Heart left ventricle (tissue), 16 donors: Measurements from ENCODE around the gene SETBP1. TPM values are rescaled to one million over a fixed set of nuclear protein-coding genes. Genes with fewer than 3 reads are reported as not detected.

Experiments
- ATAC-seq, 4 donors: fragments of 200-7000 bp; cut with Tn5 transposase; one replicate each; pipeline ENCODE4 v1.9.1; 2020 to 2022; ENCODE audit warnings: moderate library complexity in 4 of 4, mild to moderate bottlenecking in 3 of 4, moderate number of reproducible peaks in 1 of 4
- DNase-seq, 5 donors: peaks; one replicate each; pipeline ENCODE4 v3.0.0-alpha.2; 2020
- H3K27ac ChIP-seq, 12 donors: fragments of 200-600 bp; sonication (generic) in 4 of 12; one replicate each; pipeline versions ENCODE4 v1.5.0 to v1.8.0; 2016 to 2022; ENCODE audit warnings: mild to moderate bottlenecking in 2 of 12
- H3K27me3 ChIP-seq, 9 donors: fragments of 200-600 bp; sonication (generic) in 2 of 9; one replicate each; pipeline versions ENCODE4 v1.5.1 to v1.8.0; 2016 to 2022; ENCODE audit warnings: mild to moderate bottlenecking in 3 of 9
- H3K36me3 ChIP-seq, 9 donors: fragments of 200-600 bp; sonication (generic) in 2 of 9; one replicate each; pipeline versions ENCODE4 v1.5.0 to v1.8.0; 2018 to 2022; ENCODE audit warnings: mild to moderate bottlenecking in 2 of 9
- H3K4me1 ChIP-seq, 12 donors: fragments of 200-600 bp; sonication (generic) in 4 of 12; one replicate each; pipeline versions ENCODE4 v1.5.0 to v1.8.0; 2016 to 2022; ENCODE audit warnings: mild to moderate bottlenecking in 3 of 12
- H3K4me3 ChIP-seq, 12 donors: fragments of 200-600 bp; sonication (generic) in 4 of 12; one replicate each; pipeline versions ENCODE4 v1.5.0 to v1.8.0; 2017 to 2022; ENCODE audit warnings: mild to moderate bottlenecking in 9 of 12, moderate library complexity in 4 of 12
- H3K9me3 ChIP-seq, 12 donors: fragments of 200-600 bp; sonication (generic) in 4 of 12; one replicate each; pipeline versions ENCODE4 v1.5.0 to v1.8.0; 2016 to 2022; ENCODE audit warnings: mild to moderate bottlenecking in 1 of 12
- POLR2A ChIP-seq, 2 donors: fragments of 450-650 bp; IDR thresholded peaks; one replicate each; pipeline ENCODE4 v1.6.1; 2017; ENCODE audit warnings: antibody characterized with exemption in 2 of 2, mild to moderate bottlenecking in 2 of 2, moderate library complexity in 2 of 2
- WGBS, 4 donors: extraction: QIAGEN DNeasy Blood & Tissue Kit in 2 of 4; methylation state at CpG; one replicate each; pipeline versions ENCODE4 v1.1.5 to v1.1.7; 2013 to 2018; 5-methylcytosine and 5-hydroxymethylcytosine counted together
- intact Hi-C, 10 donors: fragments of 100-400 bp; cut with DNase I; formaldehyde crosslinking; loops; one replicate each; pipeline versions ENCODE4 v1.11.1 to v1.14.2; 2022
- polyA plus RNA-seq, 2 donors: library from polyadenylated mRNA; stranded (reverse); fragments of 200-250 nt; gene quantifications; one replicate each; pipeline ENCODE4 v1.2.3, GENCODE V29; 2013
- total RNA-seq, 9 donors: library from RNA; depleted of rRNA in 2 of 9; stranded (reverse); fragments of >200 nt in 2 of 9; fragmentation: NEBNext Ultra II Directional in 3 of 9; extraction: Animal tissue kit (Norgen Biotek cat#: 25700) in 3 of 9; gene quantifications; one replicate each; pipeline versions ENCODE4 v1.1.0 to v1.2.4, GENCODE V29; 2016 to 2023
- TF ChIP-seq, protein P1 (sequence below), 12 donors: fragments of 200-600 bp; sonication (generic) in 4 of 12; IDR thresholded peaks; one replicate each; pipeline versions ENCODE4 v1.5.0 to v1.8.0; 2018 to 2022; ENCODE audit warnings: antibody characterized with exemption in 12 of 12, mild to moderate bottlenecking in 5 of 12
- donor health status: ischemic (EF 13 %, LVEDD 7.1; RV severe dilation, severe dysfunction).
- donor health status: healthy with polysubstance abuse.
- donor health status: DM: no; HTN: yes; CAD: no.
- donor health status: DM: no; HTN: no; CAD: no.
- donor health status: ischemic (EF 25% LVEDD 6.9; RV normal size, moderate dysfunction).
- donor health status: ischemic (EF 25% LVEDD 5.7; RV mildly dilated, moderate dysfunction).
- donor health status: healthy.
- donor health status: DM: yes; HTN: yes; CAD: no.
- donor health status: ischemic (EF 35%, LVEDD 5.7; RV mildly dilated, moderate dysfunction).
- donor health status: nonischemic (EF 11% LVEDD 7.7; RV severe dilation, severe dysfunction).
- donor health status: DM: yes; HTN: yes; CAD: no.
- donor health status: PGD.
- donor health status: ischemic (EF 29% LVEDD 5.4; RV normal size, mild dysfunction).
- donor health status: nonischemic (EF 23%, LVEDD 6.1; RV moderate dilation, normal function).

Gene SETBP1
- total and polyA plus RNA-seq, 11 donors: 1.2 to 10.6 (median 5.5) TPM

DNA sequence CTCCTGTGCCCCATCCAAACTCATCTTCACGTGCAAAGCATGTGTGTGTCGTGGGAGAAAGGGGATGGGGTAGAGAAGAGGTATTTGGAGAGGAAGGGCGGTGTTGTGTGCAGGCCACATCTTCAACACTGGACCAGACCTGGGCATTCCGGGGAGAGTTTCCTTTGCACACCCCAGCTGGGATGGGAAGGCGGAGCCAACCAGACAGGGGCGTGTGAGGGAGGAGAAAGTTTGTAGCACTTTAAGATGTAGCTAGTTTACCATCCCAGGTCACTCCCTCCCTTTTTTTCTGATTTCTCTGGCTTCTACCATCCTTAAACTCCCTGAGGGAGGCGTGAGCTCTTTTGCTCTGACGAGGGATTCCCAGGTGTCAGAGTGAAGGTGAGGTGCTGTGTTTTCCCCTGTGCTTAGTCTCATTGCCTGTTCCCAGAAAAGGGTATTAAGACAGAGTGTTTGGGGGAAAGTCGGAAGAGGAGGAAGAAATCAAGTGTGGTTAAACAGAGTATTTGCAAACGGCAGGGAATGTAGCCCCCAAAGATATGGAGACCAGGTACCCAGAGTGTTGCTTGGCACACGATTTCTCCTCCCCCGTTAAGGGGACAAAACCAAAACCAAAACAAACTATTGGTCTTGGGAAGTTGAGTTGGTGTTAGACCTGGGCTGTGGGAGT lies 1.6 kb downstream of the SETBP1 start:
- Histone ChIP-seq H3K4me1 (peaks cover 0 to 45% (median 16%) of the 10 kb centered on the region in 12 donors), H3K27ac (peak overlapping the region in 8 of 12 donors; percentile 26 to 98 (median 70)), H3K4me3 (peak overlapping the region in 8 of 12 donors; percentile 56 to 93 (median 82)), H3K9me3 (no peaks in the 10 kb centered on the region), H3K27me3 (peaks cover 0 to 23% (median 0%) of the 10 kb centered on the region in 9 donors), H3K36me3 (no peaks in the 10 kb centered on the region)
- peak in 2 of 5 donors; percentile 24 to 27 for DNase-seq
- TF ChIP-seq POLR2A (IDR thresholded peaks at IDR 0.05): no peak
- TF ChIP-seq, protein P1, sequence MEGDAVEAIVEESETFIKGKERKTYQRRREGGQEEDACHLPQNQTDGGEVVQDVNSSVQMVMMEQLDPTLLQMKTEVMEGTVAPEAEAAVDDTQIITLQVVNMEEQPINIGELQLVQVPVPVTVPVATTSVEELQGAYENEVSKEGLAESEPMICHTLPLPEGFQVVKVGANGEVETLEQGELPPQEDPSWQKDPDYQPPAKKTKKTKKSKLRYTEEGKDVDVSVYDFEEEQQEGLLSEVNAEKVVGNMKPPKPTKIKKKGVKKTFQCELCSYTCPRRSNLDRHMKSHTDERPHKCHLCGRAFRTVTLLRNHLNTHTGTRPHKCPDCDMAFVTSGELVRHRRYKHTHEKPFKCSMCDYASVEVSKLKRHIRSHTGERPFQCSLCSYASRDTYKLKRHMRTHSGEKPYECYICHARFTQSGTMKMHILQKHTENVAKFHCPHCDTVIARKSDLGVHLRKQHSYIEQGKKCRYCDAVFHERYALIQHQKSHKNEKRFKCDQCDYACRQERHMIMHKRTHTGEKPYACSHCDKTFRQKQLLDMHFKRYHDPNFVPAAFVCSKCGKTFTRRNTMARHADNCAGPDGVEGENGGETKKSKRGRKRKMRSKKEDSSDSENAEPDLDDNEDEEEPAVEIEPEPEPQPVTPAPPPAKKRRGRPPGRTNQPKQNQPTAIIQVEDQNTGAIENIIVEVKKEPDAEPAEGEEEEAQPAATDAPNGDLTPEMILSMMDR (IDR thresholded peaks at IDR 0.05): no peak
- WGBS, 4 donors: 66 to 74% (median 72%) methylated on average over 12 of the region's 12 CpGs
- no peak for ATAC-seq
- intact Hi-C loops: loop anchor here in 7 of 10 donors (5.0 to 10.0 kb wide), 12 partner anchors 62 to 702 kb away; no protein-coding TSS in a partner anchor

DNA sequence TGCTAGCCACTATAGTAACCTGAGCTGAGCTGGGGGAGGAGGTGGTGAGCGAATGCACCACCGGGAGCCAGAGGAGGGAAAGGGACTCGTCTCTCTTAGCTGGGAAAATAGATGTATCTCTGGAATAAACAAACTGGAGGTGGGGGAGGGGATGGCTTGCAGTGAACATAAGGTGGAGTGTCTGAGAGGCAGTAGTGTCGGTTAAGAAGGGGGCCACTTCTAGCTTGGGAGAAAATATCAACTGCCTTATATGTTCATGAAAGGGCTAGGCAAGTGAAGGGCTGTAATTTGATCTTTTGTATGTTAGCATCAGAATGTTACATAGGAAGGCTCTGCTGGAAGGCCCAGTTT lies 2.2 kb downstream of the SETBP1 start:
- peaks cover 0 to 23% (median 0%) of the 10 kb centered on the region in 9 donors for H3K27me3 ChIP-seq
- H3K4me3 ChIP-seq: peak overlapping the region in 6 of 12 donors; percentile 67 to 93 (median 82)
- H3K27ac ChIP-seq: peak overlapping the region in 7 of 12 donors; percentile 9 to 95 (median 35)
- H3K9me3 ChIP-seq: no peaks in the 10 kb centered on the region
- intact Hi-C loops: loop anchor here in 7 of 10 donors (5.0 to 10.0 kb wide), 12 partner anchors 62 to 702 kb away; no protein-coding TSS in a partner anchor
- TF ChIP-seq POLR2A (IDR thresholded peaks at IDR 0.05): no peak
- ATAC-seq (no peak), DNase-seq (no peak)
- H3K36me3 ChIP-seq: no peaks in the 10 kb centered on the region
- WGBS, 4 donors: 68 to 77% (median 71%) methylated on average over 4 of the region's 4 CpGs
- H3K4me1 ChIP-seq: peaks cover 0 to 50% (median 16%) of the 10 kb centered on the region in 12 donors

DNA sequence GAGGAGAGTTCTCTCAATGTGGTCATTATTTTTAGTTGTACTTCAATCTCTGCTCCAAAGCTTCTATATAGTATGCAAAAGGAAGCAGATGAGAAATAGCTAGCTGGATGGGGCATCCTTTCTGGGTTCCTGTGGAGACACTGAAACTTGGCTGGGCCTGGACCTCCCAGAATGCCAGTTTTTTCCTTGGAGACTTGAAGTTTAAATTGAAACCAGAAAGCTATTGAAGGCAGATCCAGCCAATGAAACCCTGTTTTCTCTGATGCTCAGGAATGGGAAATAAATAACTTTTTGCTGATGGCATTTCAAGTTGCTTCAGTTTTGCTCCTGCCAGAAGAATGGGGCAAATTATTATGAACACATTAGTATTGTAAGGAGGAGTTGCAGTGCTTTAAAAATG lies 2.9 kb downstream of the SETBP1 start:
- peaks cover 0 to 23% (median 0%) of the 10 kb centered on the region in 9 donors for H3K27me3 ChIP-seq
- ATAC-seq (no peak), DNase-seq (no peak)
- no peaks in the 10 kb centered on the region for H3K36me3 ChIP-seq
- intact Hi-C loops: loop anchor here in 7 of 10 donors (5.0 to 10.0 kb wide), 12 partner anchors 61 to 701 kb away; no protein-coding TSS in a partner anchor
- no peaks in the 10 kb centered on the region for H3K9me3 ChIP-seq
- TF ChIP-seq, protein P1 (IDR thresholded peaks at IDR 0.05): no peak
- TF ChIP-seq POLR2A (IDR thresholded peaks at IDR 0.05): no peak
- H3K4me1 ChIP-seq: peaks cover 0 to 48% (median 14%) of the 10 kb centered on the region in 12 donors
- peak overlapping the region in 4 of 12 donors; percentile 29 to 95 (median 65) for H3K27ac ChIP-seq
- H3K4me3 ChIP-seq: peak overlapping the region in 1 of 12 donors; percentile 81

DNA sequence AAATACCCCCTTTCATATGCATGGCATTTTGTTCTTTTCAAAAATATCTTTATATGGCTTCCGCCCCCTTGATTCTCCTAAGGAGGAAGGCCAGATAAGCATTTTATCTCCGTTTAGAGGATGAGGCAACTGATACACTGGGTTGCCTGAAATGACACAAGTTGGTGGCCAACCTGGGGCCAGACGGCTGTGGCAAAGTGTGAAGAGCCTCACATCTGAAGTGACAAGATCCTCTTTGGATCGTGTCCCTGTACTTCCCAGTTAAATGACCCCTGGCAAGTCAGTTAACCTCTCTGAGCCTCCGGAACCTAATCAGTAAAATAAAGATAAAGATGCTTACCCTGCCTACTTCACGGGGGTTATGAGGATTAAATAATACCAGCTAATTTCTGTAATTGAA lies 4.6 kb downstream of the SETBP1 start:
- Histone ChIP-seq H3K4me3 (no peak overlapping the region), H3K9me3 (no peaks in the 10 kb centered on the region), H3K27ac (no peak overlapping the region), H3K27me3 (peaks cover 0 to 21% (median 0%) of the 10 kb centered on the region in 9 donors), H3K36me3 (no peaks in the 10 kb centered on the region), H3K4me1 (peaks cover 0 to 46% (median 12%) of the 10 kb centered on the region in 12 donors)
- WGBS, 4 donors: 62 to 81% (median 74%) methylated on average over 6 of the region's 6 CpGs
- no peak for DNase-seq
- intact Hi-C loops: loop anchor here in 5 of 10 donors (10.0 kb wide), 5 partner anchors 60 to 700 kb away; no protein-coding TSS in a partner anchor
- no peak for ATAC-seq
- TF ChIP-seq, protein P1 (IDR thresholded peaks at IDR 0.05): no peak
- TF ChIP-seq POLR2A (IDR thresholded peaks at IDR 0.05): no peak
